SU-DHL-6 (cell line): ENCODE measurements around the gene CHADL.

Experiments
- EZH2phosphoT487 ChIP-seq: fragments of 200-600 bp; sonication (generic), shearing (Covaris generic); conservative IDR thresholded peaks from 2 replicates; pipeline ENCODE4 v1.6.1; 2018; ENCODE audit warnings: mild to moderate bottlenecking, antibody characterized with exemption, low read length, moderate library complexity, mixed read lengths
- TF ChIP-seq, protein P1 (sequence below): fragments of 200-600 bp; sonication (generic); IDR thresholded peaks from one replicate; pipeline ENCODE4 v1.5.1; 2017; ENCODE audit warnings: antibody characterized with exemption, mild to moderate bottlenecking, low read length, moderate library complexity; ENCODE audit not compliant: insufficient read depth, poor library complexity, severe bottlenecking

- TF ChIP-seq, protein P1, sequence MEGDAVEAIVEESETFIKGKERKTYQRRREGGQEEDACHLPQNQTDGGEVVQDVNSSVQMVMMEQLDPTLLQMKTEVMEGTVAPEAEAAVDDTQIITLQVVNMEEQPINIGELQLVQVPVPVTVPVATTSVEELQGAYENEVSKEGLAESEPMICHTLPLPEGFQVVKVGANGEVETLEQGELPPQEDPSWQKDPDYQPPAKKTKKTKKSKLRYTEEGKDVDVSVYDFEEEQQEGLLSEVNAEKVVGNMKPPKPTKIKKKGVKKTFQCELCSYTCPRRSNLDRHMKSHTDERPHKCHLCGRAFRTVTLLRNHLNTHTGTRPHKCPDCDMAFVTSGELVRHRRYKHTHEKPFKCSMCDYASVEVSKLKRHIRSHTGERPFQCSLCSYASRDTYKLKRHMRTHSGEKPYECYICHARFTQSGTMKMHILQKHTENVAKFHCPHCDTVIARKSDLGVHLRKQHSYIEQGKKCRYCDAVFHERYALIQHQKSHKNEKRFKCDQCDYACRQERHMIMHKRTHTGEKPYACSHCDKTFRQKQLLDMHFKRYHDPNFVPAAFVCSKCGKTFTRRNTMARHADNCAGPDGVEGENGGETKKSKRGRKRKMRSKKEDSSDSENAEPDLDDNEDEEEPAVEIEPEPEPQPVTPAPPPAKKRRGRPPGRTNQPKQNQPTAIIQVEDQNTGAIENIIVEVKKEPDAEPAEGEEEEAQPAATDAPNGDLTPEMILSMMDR = no peak
- no peak for TF ChIP-seq EZH2phosphoT487
These were observed 13.5 kb upstream of the CHADL start for GRCh38 chr22:41254230-41254629.
